ENCODE results near the gene KCNN3.

KCNN3 gene

DNA sequence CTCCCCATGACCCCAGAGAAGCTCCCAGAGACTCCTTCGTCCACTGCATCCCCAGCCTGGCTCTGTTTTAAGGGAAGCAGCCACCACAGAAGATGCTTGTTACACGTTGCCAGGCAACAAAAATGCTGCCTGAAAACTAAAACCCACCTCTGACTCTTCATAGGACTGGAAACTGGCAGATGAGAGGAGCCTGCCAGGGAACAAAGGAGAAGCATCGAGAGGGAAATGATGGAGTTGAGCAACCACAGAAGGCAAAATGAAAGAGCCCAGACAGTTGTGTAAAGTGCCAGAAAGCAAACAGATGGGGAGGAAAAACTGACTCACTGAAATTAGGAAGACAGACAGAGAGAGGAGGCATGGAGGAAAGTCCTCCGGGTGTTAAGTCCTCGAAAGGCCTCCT is 118.4 kb downstream of the KCNN3 start:
- DNase-seq (ENCODE audit: low read depth): no peak
- TF ChIP-seq, protein P1, sequence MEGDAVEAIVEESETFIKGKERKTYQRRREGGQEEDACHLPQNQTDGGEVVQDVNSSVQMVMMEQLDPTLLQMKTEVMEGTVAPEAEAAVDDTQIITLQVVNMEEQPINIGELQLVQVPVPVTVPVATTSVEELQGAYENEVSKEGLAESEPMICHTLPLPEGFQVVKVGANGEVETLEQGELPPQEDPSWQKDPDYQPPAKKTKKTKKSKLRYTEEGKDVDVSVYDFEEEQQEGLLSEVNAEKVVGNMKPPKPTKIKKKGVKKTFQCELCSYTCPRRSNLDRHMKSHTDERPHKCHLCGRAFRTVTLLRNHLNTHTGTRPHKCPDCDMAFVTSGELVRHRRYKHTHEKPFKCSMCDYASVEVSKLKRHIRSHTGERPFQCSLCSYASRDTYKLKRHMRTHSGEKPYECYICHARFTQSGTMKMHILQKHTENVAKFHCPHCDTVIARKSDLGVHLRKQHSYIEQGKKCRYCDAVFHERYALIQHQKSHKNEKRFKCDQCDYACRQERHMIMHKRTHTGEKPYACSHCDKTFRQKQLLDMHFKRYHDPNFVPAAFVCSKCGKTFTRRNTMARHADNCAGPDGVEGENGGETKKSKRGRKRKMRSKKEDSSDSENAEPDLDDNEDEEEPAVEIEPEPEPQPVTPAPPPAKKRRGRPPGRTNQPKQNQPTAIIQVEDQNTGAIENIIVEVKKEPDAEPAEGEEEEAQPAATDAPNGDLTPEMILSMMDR (IDR thresholded peaks at IDR 0.05; ENCODE audit: low read depth, low read length, missing control alignments): no peak
- no peak overlapping the region for H3K4me3 ChIP-seq (ENCODE audit: low read depth, low read length)
- in situ Hi-C loops (cut with HindIII; ENCODE audit: low sequenced_read_pairs): no loop called here

GRCh38 chr1:154750681-154751665 is 119.1 kb downstream of the KCNN3 start:
- no peak for DNase-seq (ENCODE audit: low read depth)

DNA sequence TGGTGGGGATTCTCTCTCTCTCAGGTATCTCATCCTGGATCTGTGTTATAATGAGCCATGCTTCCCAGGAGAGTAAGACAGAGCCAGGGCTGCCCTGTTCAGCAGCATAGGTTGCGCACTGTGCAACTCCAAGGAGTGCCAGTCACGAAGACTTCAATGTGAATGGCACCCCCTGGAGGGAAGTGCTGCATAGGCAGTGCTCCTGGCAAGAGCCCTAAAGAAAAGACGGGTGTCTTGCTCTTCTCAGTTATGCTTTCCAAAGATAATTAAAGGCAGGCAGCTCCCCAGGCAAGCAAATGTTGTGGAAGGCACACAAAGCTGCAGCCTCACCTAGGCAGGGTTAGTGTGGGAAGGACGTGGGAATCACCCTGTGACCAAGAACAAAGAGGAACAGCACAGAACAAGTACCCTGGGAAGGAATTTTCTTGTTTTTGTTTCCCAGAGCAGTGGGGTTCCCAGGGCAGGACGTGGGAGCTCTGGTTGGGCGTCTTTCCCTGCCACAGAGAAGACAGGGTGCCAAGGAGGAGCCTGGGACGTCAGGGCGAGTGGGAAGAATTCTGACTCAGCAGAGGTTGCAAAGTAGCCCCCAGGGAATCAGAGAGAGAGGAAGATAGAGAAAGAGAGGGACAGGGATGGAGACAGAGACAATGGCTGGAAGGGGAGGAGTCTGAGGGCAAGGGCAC is 120.9 kb downstream of the KCNN3 start:
- TF ChIP-seq, protein P1 (IDR thresholded peaks at IDR 0.05; ENCODE audit: low read depth, low read length, missing control alignments): peak; percentile 34
- in situ Hi-C loops (cut with HindIII; ENCODE audit: low sequenced_read_pairs): loop anchor here (5.0 kb wide), 1 partner anchor 103 kb away; no protein-coding TSS in a partner anchor
- H3K4me3 ChIP-seq (ENCODE audit: low read depth, low read length): no peak overlapping the region
- DNase-seq (ENCODE audit: low read depth): no peak

More at GRCh38 chr1:154750681-154751665, 119.1 kb downstream of the KCNN3 start:
- no peak overlapping the region for H3K4me3 ChIP-seq (ENCODE audit: low read depth, low read length)
- in situ Hi-C loops (cut with HindIII; ENCODE audit: low sequenced_read_pairs): no loop called here
- TF ChIP-seq, protein P1 (IDR thresholded peaks at IDR 0.05; ENCODE audit: low read depth, low read length, missing control alignments): no peak

GRCh38 chr1:154748405-154748775 is 121.7 kb downstream of the KCNN3 start:
- TF ChIP-seq, protein P1 (IDR thresholded peaks at IDR 0.05; ENCODE audit: low read depth, low read length, missing control alignments): no peak
- no peak for DNase-seq (ENCODE audit: low read depth)
- H3K4me3 ChIP-seq (ENCODE audit: low read depth, low read length): no peak overlapping the region
- in situ Hi-C loops (cut with HindIII; ENCODE audit: low sequenced_read_pairs): loop anchor here (5.0 kb wide), 1 partner anchor 104 kb away; no protein-coding TSS in a partner anchor

DNA sequence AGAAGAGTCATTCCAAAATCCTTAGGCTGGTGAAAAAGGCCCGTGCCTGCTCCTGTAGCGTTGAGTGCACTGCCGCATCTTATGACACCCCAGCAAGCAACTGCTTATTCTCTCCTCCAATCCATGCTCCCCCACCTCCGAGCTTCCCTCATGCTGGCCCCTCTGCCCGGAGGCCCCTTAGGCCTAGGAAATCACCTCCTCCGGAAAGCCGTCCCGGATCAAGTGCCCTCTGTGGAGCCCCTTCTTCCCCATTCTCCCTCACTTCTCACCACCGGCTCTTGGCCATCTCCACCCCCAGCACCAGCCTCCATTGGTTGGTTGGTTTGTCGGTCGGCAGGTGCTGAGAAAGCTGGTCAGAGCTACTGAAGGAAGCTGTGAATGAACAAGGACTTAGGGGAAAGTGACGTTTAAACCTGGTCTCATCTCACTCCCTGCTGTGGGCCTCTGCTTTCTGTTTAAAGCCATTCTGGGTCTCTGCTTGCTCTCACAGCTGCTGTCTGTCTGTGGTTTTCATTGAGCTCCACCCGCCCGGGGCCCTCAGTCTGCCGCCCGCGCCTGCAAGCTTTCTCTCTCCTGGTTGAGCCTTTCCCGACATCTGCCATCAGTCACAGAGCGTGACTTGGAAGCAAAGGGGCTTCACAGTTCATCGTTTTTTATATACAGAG is 122.2 kb downstream of the KCNN3 start:
- H3K4me3 ChIP-seq (ENCODE audit: low read depth, low read length): no peak overlapping the region
- in situ Hi-C loops (cut with HindIII; ENCODE audit: low sequenced_read_pairs): loop anchor here (5.0 kb wide), 1 partner anchor 104 kb away; no protein-coding TSS in a partner anchor

More for the DNA sequence above, 122.2 kb downstream of the KCNN3 start:
- no peak for DNase-seq (ENCODE audit: low read depth)
- TF ChIP-seq, protein P1 (IDR thresholded peaks at IDR 0.05; ENCODE audit: low read depth, low read length, missing control alignments): no peak

All from astrocyte of the cerebellum (primary cell).